ENCODE data around the gene PDK1.

- TF ChIP-seq POLR2A (IDR thresholded peaks at IDR 0.05; ENCODE audit: low read depth, low read length) (no peak), TAF1 (IDR thresholded peaks at IDR 0.05; ENCODE audit: borderline replicate concordance, low read depth, low read length) (no peak)
Observed at GRCh38 chr2:172628085-172628484, 72.2 kb downstream of the PDK1 start.
